Activated CD4-positive, CD25-positive, alpha-beta regulatory T cell treated with anti-CD3 and anti-CD28 coated beads, Interleukin-2, amount 50 U/mL, for 16 hours (primary cell): ENCODE measurements around the gene DIAPH3.

Source experiments
- DNase-seq: peaks from one replicate; pipeline ENCODE4 v3.0.0-alpha.2; 2020; ENCODE audit warnings: low read depth, low spot score

The DIAPH3 gene

GRCh38 chr13:59625111-59625510, 538.6 kb downstream of the DIAPH3 start:
- no peak for DNase-seq

- DNase-seq: no peak
Measured at GRCh38 chr13:59623206-59623915, 540.4 kb downstream of the DIAPH3 start.

DNA sequence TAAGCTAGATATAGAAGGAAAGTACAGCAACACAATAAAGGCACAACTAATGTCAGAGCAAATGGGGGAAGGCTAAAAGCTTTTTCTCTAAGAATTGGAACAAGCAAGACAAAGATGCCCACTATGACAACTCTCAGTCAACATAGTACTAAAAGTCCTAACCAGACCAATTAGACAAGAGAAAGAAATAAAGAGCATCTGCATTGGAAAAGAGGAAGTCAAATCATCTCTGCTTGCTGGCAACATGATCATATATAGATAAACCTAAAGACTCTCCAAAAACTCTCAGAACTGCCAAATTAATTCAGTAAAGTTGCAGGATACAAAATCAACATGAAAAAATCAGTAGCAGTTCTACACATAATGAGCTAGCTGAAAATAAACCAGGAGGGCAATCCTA, 542.0 kb downstream of the DIAPH3 start:
- no peak for DNase-seq
